AG10803 (cell line): Measurements from ENCODE around the gene EIF4E1B.
A peak's percentile ranks its signal among the peaks of the same experiment; 100 is the strongest.

Source experiments
- DNase-seq: peaks from one replicate; pipeline ENCODE4 v3.0.0; 2010; ENCODE audit warnings: low read depth
- H3K4me3 ChIP-seq: 2 replicates; pipeline ENCODE4 v1.5.1; 2011; ENCODE audit warnings: mild to moderate bottlenecking, low read length, control low read depth
- TF ChIP-seq, protein P1 (sequence below): conservative IDR thresholded peaks from 2 replicates; pipeline ENCODE4 v1.5.1; 2011; ENCODE audit warnings: mild to moderate bottlenecking, low read length, control low read depth, inconsistent platforms

The EIF4E1B gene

DNA sequence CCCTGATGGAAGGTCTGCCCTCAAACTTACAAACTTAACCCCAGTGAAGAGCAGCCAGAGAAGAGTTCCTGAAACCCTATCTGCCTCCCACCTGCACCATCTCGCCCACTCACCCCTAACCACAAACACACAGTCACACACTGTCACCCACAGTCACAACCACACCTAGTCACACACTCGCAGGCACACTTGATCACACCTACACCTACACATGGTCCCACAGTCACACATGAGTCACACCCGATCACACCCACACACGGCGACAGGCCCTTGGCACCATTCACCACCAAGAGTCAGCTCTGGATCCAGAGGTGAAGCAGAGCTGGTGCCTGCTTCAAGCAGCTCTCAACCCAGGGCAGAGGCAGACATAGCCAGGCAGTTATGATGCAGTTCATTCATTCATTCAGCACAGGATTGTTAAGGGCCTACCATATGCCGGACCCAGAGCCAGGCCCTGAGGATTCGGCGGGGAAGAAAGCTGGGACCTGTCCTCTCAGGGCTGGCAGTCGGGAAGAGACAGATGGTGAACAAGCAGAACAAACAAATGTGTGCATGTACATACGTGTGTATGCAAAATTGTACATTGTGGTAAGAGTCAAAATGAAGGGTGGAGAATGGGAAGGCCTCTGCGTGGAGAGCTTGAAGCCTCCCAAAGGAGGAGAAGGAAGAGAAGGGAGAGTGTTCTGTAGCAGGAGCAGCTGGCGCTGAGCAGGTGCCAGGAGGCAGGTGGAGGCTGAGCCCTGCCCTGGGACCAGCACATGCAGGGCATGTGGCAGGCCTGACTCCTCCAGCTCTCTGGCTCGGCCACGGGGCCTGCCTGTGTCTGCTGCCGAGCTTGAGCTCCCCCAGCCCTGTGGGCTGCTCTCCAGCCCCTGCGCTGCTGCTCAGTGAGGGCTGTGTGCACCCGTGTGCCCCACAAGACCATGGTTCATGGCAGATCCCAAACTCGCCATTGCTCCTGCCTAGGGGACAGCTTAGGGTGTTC, 23.2 kb downstream of the EIF4E1B start:
- TF ChIP-seq, protein P1, sequence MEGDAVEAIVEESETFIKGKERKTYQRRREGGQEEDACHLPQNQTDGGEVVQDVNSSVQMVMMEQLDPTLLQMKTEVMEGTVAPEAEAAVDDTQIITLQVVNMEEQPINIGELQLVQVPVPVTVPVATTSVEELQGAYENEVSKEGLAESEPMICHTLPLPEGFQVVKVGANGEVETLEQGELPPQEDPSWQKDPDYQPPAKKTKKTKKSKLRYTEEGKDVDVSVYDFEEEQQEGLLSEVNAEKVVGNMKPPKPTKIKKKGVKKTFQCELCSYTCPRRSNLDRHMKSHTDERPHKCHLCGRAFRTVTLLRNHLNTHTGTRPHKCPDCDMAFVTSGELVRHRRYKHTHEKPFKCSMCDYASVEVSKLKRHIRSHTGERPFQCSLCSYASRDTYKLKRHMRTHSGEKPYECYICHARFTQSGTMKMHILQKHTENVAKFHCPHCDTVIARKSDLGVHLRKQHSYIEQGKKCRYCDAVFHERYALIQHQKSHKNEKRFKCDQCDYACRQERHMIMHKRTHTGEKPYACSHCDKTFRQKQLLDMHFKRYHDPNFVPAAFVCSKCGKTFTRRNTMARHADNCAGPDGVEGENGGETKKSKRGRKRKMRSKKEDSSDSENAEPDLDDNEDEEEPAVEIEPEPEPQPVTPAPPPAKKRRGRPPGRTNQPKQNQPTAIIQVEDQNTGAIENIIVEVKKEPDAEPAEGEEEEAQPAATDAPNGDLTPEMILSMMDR = no peak
- no peak for DNase-seq

DNA sequence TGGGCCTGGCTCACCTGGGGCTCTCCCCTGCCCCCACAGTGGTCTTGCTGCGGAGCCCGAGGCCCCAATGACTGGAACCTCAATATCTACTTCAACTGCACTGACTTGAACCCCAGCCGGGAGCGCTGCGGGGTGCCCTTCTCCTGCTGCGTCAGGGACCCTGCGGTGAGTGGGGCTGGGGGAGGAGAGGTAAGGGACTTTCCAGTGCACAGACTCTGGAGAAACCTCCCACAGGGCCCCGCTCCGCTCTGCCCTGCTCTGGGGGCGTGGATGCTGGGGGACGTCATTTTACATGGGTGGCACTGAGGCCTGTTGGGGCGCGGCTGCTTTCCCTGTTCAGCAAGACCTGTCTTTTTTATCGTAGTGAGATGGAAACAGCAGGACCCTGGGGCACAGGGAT, 24.4 kb downstream of the EIF4E1B start:
- TF ChIP-seq, protein P1 = no peak
- DNase-seq = no peak
- H3K4me3 ChIP-seq = no peak overlapping the region

More for the DNA sequence above, 23.2 kb downstream of the EIF4E1B start:
- H3K4me3 ChIP-seq = no peak overlapping the region

DNA sequence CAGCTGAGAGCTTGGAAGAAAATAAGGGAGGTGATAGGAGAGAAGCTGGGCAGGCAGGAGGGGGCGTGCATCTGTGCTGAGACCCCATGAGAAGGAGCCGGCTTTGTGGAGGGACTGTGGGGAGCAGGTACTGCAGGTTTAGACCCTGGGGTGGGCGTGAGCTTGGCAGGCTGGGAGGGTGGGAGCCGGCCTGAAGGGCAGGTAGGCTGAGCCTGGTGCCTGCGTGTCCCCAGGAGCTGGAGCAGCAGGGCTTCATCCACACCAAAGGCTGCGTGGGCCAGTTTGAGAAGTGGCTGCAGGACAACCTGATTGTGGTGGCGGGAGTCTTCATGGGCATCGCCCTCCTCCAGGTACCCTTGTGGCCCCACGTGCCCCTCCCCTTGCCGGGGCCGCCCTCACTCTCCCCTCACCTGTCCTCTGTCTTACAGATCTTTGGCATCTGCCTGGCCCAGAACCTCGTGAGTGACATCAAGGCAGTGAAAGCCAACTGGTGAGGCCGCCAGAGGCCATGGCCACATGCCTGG, 26.1 kb downstream of the EIF4E1B start:
- TF ChIP-seq, protein P1 = no peak
- no peak for DNase-seq
- H3K4me3 ChIP-seq = no peak overlapping the region

DNA sequence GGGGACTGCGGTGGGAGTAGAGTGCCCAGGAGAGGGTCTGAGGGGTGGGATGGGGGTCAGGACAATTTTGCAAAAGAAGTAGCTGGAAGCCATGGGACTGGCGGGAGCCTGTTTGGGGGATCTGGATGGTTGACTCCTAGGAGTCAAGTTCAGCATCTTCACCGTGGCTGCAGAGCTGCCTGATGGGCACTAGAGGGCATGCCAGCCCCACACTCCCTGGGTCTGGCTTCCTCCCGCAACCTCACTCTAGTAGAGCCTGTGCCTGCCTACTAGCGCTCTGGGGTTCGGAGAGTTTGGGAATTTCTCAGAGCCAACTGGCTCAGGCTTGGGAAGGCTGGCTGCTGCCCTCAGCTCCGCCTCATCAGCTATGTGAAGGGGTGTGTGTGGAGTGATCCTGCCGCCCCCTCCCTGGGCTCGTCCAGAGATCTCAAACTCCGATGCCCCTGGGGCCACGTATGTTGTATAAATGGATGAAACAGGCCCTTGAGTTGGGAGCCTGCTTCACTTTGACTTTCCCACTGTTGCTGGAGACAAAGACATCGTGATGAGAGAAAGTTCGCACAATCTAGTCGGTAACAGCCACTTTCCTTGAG, 27.6 kb downstream of the EIF4E1B start:
- no peak overlapping the region for H3K4me3 ChIP-seq
- peak; percentile 70 for DNase-seq
- TF ChIP-seq, protein P1 = peak; percentile 90

DNA sequence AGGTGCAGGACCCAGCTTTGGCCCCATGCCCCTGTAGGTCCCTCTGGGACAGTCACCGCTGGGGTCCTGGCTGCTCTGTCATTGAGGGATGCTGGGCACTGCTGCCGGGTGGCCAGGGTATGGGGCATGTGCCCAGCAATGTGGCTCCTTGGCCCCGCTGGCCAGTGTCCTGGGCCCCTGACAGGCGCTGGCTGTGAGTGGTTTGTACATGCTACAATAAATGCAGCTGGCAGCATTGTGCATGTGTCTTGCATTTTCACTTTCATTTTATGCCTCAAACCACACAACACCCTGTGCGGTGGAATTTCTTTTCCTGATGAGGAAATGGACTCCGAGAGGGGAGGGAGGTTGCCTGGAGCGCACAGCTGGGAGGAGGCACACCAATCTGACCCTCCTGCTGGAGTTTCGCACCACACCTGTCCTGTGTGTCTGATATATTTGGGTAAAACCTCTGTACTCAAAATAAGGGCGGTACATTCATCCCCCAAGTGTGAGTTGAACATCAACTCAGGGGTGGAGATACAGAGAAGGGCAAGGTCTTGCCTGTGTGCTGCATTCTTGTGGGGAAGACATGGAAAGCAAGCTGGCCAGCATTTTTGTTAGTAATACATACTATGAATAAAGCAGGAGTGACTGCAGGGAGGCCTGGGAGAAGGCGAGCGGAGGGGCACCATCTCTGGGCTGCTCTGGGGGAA, 28.5 kb downstream of the EIF4E1B start:
- DNase-seq = peak; percentile 53
- TF ChIP-seq, protein P1 = no peak

DNA sequence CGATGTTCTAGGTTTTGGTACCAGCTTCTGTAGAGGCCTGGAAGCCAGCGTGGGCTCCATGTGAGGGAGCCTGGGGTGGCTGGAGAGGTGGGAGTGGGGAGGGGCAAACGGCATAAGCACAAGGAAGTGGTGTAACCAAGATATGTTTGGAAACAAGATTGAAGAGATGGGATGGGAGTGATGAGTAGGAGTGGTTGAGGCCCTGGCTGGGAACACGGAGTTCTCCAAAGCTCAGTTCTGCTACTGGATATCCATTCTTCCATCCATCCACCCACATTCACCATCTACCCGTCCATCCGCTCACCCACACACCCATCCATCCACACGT, 29.0 kb downstream of the EIF4E1B start:
- no peak overlapping the region for H3K4me3 ChIP-seq
- TF ChIP-seq, protein P1 = no peak
- DNase-seq = no peak

More for the DNA sequence above, 28.5 kb downstream of the EIF4E1B start:
- no peak overlapping the region for H3K4me3 ChIP-seq
